NCI-H1694 (cell line): ENCODE results near the gene DCK.
"Not testable (repeated sequence)": the region's sequence is repeated elsewhere in the genome, so short reads cannot be mapped to it uniquely, and the experiment has no call there.

ENCODE experiments used
- DNase-seq: peaks from one replicate; lab custom pipeline; 2025; lab: John Stamatoyannopoulos, UW

The DCK gene

DNA sequence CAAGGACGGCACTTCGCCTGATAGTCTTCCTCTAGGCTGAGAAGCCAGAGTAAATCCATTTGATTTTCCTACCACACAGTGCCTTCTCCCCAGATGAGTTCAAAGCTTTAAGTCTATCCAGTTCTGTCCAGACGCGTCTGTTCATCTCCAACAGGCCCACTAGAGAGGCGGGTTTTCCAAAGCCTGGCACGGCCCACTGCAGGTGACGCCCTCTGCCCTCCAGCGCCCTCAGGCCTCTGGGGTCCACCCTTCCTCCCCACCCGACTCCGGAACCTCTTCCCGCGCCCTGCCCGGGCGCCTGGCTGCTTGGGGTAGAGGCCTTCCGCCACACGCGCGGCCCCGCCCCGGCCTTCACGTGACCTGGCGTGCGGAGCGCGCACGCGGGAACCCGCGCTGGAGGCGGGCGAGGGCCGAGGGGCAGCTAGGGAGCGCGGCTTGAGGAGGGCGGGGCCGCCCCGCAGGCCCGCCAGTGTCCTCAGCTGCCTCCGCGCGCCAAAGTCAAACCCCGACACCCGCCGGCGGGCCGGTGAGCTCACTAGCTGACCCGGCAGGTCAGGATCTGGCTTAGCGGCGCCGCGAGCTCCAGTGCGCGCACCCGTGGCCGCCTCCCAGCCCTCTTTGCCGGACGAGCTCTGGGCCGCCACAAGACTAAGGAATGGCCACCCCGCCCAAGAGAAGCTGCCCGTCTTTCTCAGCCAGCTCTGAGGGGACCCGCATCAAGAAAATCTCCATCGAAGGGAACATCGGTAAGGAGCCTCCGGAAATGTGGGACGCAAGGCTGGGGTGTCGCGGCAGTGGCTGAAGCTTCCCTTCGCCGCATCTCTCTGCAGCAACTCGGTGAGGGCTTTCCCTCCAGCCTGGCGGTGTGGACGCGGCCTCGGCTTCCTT, at the start of gene DCK:
DCK (plus strand) TSS at position 469 of the 888 bp plus-strand sequence; CDS start at position 656, 187 bp downstream.
- DNase-seq, result peak; percentile 57

DNA sequence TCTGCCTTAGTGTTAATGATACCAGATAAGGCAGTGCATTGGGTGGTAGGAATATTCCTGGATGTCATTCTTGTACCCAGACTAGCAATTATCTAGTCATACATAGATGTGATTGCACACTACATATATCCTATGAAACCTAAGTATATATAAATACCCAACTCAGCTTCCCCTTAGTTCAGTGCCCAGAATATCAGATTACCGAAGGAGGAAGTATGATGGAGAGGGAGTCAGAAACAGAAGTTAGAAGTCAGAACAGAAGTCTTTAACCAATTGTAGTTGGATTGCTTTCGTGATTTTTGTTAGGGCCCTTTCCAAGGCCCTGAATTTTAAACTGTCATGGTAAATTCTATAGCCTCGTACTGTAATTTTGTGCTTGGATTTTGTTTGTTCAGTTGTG, 48.4 kb upstream of the DCK start:
- DNase-seq, result no peak

GRCh38 chr4:70945452-70946055, 47.9 kb upstream of the DCK start:
- no peak for DNase-seq

DNA sequence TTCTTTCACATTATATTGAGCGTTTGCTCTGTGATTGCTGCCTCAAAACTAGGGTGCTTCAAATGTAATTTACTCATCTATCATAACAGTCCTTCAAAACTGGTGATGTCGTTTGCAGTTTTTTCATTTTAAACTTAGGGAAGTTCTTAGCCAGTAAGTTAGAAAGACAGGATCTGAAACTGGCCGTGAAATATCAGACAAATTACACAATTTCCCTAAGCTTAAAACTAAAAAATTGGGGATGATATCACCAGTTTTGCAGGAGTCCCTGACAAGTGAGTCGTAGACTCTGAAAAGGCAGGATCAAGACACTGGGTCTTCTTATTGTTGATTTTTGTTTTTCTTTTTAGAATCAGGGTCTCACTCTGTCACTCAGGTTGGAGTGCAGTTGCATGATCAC, 46.5 kb upstream of the DCK start:
- DNase-seq, result no peak

DNA sequence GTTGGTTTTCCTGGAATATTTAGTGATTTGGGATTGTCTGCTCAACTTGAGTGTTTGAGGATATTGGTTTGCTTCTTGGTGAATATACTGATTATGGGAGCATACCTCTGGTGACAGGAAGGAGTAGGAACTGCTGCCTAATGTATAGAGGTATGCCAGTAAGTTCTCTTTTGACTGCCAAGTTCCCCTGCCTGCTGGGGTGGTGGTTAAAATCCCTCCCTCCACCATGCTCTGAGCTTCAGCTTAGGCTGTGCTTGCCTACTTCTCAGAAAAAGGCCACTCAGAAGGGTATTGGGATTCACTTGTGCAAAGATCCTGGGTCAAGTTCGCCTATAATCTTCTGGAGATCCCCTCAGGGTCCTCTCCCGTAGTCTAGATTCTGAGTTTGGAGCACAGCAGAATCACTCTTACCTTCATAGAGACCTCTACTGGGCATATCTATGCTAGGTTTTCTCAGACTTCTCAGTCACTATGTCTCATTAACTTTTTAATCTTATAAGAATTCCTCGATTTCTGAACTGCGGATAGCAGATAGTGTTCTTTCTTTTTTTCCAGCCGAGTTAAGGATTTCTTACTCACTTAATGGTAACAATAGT, 44.7 kb upstream of the DCK start:
- DNase-seq, result no peak

- DNase-seq, result no peak
Observed at GRCh38 chr4:70954032-70954431, 39.4 kb upstream of the DCK start.

GRCh38 chr4:70956549-70957210, 36.8 kb upstream of the DCK start:
- DNase-seq, result no peak

- DNase-seq, result no peak
Observed at GRCh38 chr4:70958681-70959080, 34.8 kb upstream of the DCK start.

DNA sequence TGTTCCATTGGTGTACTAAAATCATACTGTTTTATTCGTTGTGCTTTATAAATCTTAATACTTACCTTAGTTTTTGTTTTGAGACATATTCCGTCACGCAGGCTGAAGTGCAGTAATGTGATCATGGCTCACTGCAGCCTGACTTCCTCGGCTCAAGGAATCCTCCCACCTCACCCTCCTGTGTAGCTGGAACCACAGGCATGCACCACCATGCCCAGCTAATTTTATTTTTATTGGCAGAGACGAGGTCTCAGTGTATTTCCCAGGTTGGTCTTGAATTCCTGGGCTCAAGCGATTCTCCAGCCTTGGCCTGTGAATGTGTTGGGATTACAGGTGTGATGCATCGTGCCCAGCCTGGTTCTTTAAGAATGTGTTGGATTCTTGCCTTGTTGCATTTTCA, 24.4 kb upstream of the DCK start:
- no peak for DNase-seq

DNA sequence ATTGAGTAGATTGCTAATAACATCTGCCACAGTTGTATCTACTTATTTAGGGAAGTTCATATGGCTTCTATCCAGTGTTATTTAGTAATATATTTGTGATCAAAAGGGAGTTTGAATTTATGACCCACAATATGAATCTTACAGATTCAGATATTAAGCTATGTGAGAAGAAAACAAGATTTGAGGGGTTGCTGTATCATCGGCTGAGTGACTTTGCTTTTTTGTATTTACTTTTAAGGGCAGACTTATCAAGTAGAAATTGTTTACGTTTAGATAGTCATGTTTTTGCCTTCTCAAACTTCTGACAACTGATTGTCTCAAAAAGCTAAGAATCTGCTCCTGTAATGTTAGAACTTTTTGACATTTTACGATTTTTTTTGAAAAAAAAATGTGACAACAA, 17.2 kb upstream of the DCK start:
- no peak for DNase-seq

DNA sequence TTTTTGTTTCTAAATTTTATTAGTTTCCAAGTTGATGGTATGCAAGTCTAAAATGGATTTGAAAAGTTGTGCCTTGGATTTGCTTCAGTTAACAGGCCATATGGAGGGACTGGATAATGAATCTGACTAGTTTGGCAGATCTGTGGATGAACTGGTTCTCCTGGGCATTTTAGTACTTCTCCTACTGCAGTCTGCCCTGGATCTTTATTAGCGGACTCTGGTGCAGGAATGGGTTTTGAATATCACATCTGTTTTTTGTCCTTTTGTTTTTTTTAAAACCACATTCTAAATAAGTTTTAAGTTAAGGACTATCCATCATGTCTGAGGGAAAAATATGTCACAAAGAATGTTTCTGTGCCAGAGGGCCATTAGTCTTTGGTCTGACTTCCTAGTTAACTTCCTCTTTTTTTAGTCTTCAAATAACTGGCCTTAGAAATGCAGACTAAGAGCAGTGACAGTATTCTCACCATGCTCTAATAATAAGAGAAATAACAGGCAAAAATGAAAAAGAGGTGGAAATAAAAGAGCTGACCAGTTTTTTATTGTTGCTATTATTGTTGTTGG, 13.9 kb upstream of the DCK start:
- DNase-seq, result no peak

GRCh38 chr4:70980196-70980595, 13.3 kb upstream of the DCK start:
- DNase-seq, result no peak

- DNase-seq, result no peak
Observed at GRCh38 chr4:70984106-70984505, 9.3 kb upstream of the DCK start.

- DNase-seq, result no peak
Observed at GRCh38 chr4:70984589-70984988, 8.9 kb upstream of the DCK start.

- DNase-seq, result no peak
Observed at GRCh38 chr4:70991596-70991995, 1.9 kb upstream of the DCK start.

DNA sequence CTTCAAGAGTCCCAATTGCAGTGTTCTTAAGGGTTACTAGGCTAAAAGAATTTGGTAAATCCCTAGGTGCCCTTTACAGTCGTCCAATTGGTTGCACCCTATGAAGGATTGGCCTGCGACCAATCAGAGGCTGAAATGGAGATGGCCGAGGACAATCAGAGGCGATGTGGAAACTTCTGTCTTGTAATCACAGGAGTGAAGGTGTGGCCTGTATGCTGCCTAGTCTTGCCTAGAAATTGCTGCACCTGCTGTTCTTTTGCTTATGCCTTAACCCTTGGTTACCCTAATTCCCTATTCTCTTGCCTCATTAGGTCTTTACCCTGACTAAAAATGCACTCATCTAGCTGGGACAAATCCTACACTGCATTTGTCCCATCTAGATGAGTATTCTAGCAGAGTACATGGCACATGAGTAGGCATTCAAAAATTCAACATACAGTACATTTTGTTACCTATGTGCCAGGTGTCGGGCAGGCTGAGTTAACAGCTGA, 1.0 kb upstream of the DCK start:
- DNase-seq, result no peak

GRCh38 chr4:70994069-70994366, 569 bp downstream of the DCK start:
- DNase-seq, result no peak

- DNase-seq, result no peak
Observed at GRCh38 chr4:70994387-70995099, 1.1 kb downstream of the DCK start.

GRCh38 chr4:70996018-70996360, 2.5 kb downstream of the DCK start:
- no peak for DNase-seq

DNA sequence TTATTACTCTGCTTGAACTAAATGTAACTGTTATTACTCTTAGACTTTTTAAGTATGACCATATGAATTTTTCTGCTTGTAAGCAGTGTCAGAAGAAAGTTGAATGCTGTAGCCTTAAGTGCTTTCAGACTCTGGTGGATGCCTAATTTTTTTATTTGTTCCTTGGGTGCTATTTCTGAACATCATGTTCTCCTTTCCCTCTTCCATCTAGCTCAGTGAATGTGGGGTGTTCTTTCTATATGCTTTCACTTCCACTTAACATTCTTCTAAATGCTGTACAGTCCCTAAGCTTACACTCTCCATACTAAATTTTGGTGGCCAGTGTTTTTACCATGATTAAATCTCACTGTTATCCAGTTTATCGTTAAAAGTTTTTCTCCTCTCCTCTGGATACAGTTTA, 3.6 kb downstream of the DCK start:
- no peak for DNase-seq

GRCh38 chr4:70997546-70997945, 4.1 kb downstream of the DCK start:
- no peak for DNase-seq

DNA sequence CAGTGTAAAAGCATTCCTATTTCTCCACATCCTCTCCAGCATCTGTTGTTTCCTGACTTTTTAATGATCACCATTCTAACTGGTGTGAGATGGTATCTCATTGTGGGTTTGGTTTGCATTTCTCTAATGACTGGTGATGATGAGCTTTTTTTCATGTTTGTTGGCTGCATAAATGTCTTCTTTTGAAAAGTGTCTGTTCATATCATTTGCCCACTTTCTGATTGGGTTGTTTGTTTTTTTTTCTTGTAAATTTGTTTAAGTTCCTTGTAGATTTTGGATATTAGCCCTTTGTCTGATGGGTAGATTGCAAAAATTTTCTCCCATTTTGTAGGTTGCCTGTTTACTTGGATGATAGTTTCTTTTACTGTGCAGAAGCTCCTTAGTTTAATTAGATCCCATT, 6.2 kb downstream of the DCK start:
- not testable (repeated sequence) for DNase-seq
